GM19328 (cell line): ENCODE results near the gene CDRT15L2.
"Not testable (repeated sequence)": the region's sequence is repeated elsewhere in the genome, so short reads cannot be mapped to it uniquely, and the experiment has no call there.

ENCODE experiments used
- ATAC-seq: cut with Tn5 transposase; IDR thresholded peaks from one replicate; pipeline ENCODE4 v1.9.1; 2021; ENCODE audit warnings: mild to moderate bottlenecking, moderate library complexity; ENCODE audit not compliant: unreplicated experiment

The CDRT15L2 gene

DNA sequence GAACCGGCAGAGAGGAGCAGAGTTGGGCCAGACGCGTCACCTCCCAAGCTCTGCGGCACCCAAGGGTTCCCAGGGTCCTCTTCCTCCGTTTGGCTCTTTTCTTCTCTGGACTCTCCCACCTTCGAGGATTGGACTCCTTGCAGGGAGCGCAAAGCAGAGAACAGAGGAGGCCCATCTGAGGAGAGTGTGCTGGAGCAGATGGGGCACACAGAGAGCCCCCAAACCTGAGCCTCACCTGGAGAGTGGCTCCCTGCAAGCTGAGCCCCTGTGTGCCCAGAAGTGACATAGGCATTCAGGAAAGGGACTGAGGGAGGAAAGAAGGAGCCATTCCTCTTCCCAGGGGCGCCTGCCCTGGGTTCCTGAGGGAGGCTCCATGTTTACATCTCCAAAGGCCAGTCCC is 6.3 kb upstream of the CDRT15L2 start:
- ATAC-seq, result not testable (repeated sequence)

DNA sequence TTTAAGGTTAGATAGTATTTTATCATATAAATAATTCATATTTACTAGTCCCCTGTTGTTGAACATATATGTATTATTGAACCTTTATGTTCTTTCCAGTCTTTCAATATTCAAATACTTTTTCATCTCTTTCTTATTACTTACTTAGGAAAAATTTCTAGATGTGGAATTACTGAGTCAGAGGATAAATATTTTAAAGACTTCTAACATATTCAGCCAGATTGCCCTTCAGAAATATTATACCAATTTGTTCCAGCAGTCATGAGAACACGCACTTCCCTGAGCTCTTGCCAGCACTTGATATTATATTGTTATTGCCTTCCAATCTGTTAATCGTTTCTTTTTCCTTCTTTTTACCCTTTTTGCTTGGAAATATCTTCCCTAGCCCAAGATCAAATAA is 4.5 kb upstream of the CDRT15L2 start:
- not testable (repeated sequence) for ATAC-seq

DNA sequence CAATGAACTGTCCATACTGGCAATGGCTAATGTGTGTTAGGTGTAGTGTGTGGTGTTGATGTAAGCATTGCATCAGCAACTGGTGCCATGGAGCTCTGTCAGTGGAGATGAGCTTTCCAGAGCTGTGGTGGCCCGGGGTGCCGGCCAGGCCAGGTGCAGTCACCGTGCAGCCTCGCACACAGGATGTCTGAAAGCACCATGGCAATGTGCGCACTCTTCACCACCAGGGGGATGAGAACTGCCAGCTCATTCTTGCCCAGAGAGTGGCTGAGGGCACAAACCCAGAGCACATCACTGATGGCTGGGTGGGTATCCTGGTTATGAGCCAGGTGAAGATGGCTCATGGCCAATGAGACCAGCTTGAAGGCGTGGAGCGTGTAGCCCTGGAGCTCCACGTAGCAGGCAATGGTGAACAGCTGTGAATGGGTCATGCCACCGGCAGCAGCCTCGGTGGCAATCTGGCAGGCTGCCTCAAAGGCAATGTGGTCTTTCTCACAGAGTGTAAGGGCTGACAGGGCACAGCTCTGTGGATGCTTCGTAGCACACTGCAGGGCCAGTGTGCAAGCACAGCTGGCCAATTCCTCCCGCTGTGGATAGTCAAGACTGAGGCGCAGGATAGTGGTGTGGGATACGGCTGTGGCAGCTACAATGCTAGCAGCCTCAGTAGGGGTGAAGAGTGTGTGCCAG is 4.5 kb downstream of the CDRT15L2 start:
- not testable (repeated sequence) for ATAC-seq

DNA sequence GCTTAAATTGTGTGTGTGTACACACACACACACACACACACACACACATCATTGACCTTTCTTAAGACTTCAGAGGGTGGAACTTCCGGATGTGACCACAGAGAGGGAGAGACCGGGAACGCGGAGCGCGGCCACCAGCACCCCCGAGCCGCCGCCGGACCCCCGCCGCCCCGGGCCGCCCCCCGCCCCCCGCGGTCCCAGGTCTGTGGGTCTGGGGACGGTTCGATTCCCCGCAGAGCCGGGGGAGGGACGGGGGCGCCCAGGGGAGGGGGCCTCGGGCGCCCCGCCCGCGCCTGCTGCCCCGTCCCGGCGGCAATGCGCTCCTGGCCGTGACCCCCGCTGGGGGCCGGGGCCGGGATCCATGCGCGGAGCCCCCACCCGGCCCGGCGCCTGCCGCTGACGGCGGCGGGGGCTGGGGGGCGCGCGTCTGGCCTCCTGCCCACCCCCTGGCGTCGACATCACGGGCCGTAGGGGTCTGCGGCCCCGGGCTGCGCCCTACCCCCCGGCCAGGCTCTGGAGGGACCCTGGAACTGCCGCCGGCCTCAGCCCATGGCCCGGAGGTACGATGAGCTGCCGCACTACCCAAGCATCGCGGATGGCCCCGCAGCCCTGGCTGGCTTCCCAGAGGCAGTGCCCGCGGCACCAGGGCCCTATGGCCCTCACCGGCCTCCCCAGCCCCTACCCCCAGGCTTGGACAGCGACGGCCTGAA is 9.4 kb downstream of the CDRT15L2 start:
- not testable (repeated sequence) for ATAC-seq

DNA sequence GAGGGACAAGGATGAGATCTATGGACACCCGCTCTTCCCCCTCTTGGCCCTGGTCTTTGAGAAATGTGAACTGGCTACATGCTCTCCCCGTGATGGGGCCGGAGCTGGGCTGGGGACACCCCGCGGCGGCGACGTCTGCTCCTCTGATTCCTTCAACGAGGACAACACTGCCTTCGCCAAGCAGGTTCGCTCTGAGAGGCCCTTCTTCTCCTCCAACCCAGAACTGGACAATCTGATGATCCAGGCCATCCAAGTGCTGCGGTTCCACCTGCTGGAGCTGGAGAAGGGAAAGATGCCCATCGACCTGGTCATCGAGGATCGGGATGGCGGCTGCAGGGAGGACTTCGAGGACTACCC is 9.9 kb downstream of the CDRT15L2 start:
- ATAC-seq, result not testable (repeated sequence)

DNA sequence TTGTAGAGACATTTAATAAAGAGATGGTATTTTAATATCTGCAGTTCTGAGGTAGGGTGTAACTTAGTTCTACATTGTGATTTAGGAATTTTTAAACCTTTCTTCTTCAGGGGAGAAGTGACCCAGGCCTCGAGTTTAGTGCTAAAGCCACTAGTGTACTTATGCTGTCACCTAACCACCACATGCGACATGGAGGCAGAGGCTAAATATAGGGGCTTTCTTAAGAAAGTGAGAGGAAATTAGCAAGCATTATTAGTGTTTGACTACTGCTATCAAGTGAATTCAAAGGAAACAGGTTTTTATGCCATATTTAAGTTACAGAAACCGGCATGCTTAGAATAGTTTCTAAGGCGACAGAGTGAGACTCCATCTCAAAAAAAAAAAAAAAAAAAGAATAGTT is 11.5 kb downstream of the CDRT15L2 start:
- ATAC-seq, result not testable (repeated sequence)

DNA sequence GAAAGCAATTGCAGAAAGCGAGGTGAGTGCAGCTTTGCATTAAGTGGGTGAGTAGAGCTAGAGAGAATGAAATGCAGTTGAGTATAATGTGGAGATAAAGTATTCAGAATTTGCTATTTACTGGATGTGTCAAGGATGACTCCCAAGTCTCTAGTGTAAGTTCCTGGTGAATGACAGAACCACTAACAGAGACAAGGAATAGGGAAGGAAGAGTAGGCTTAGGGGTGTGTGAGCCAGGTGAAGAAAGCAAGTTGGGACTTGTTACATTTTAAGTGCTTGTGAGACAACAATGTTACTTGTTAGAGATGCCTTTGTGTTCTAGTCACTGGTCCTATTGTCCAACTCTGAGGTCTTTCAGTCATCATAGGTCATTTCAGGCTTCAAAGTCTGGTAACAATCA is 26.0 kb downstream of the CDRT15L2 start:
- ATAC-seq, result not testable (repeated sequence)

DNA sequence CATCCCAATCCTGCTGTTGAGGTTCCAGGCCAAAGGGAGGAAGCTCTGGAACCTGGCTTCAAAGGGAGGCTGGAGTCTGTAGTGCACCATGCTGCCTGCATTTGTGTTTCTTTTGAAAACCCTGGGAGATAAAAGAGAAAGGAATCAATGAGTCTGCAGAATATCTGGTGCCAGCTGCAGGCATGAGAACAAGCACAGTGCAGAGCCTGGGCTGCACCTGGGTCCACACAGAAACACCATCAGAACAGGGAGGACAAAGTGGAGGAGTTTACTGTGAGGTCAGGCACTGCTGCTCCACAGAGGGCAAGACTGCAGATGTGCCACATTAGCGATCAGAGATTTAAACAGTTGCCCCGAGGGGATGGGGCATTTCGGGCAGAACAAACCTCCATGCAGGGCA is 30.0 kb downstream of the CDRT15L2 start:
- ATAC-seq, result not testable (repeated sequence)

DNA sequence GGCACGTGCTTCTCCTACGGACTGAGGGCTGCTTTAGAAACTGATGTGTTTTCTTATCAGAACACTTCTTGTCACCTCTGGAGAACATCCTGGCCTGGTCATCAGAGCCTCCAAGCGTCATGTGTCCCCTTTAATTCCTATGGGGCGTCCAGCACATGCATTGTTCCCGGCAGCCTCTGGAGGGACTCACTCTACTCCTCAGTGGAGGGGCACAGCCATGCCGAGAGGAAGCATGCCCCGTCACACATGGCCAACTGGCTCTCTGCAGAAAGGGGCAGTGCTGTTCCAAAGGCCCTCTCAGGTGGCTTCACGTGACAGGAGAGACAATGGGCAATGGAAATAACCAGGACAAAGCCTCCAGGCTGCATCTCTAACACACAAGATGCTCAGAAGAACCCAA is 31.8 kb downstream of the CDRT15L2 start:
- ATAC-seq, result no peak

DNA sequence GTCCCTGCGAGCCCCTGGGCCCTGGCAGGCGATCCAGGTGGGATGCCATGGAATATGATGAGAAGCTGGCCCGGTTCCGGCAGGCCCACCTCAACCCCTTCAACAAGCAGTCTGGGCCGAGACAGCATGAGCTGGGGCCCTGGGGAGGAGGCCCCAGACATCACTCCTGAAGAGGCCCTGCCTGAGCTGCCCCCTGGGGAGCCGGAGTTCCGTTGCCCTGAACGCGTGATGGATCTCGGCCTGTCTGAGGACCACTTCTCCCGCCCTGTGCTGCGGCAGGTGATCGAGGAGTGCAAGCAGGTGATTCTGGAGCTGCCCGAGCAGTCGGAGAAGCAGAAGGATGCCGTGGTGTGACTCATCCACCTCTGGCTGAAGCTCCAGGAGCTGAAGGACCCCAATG is 33.1 kb downstream of the CDRT15L2 start:
- no peak for ATAC-seq

DNA sequence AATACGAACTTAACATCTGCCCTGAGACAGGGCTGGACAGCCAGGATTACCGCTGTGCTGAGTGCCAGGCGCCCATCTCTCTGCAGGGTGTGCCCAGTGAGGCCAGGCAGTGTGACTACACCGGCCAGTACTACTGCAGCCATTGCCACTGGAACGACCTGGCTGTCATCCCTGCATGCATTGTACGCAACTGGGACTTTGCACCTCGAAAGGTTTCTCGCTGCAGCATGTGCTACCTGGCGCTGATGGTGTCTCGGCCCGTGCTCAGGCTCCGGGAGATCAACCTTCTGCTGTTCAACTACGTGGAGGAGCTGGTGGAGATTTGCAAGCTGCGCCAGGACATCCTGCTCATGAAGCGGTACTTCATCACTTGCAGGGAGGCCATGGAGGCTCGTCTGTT is 33.7 kb downstream of the CDRT15L2 start:
- ATAC-seq, result no peak

DNA sequence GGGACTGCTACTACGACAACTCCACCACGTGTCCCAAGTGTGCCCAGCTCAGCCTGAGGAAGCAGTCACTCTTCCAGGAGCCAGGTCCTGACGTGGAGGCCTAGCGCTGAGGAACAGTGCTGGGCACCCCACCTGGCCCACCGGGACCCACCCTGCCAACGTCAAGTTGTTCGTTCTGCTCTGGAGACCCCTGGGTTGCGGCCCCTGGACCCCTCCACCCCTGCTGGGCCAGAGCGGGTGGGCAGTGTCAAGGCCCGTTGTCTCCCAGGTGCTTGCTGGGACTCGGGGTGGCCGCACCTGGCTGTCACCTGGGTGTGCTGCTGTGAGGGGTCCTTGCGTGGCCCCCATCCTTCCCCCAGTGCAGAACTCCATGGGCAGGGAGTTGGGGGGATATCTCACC is 34.4 kb downstream of the CDRT15L2 start:
- no peak for ATAC-seq

DNA sequence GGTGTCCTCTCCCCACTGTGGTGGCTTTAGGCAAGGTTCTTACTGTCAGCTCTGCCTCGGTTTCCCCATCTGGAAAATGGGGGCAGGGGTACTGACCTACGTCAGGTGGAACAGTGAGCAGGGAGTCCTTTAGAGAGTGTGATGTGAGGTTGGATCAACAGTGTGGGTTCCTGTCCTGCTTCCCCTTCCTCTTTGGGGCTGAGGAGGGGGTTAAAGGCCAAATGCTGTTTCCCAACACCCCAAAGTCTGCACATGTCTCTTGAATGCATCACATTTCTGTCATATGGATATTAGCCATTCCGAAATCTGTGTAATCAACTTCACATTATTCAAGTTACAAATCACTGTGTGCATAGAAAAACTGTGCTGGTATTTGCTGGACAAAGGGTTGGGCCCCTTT is 35.9 kb downstream of the CDRT15L2 start:
- not testable (repeated sequence) for ATAC-seq
